GM19324 (cell line): ENCODE measurements around the gene XPNPEP1.

ENCODE experiments used
- ATAC-seq: cut with Tn5 transposase; IDR thresholded peaks from one replicate; pipeline ENCODE4 v1.9.1; 2021; ENCODE audit warnings: mild to moderate bottlenecking, moderate library complexity; ENCODE audit not compliant: unreplicated experiment, low FRiP score

Gene XPNPEP1

GRCh38 chr10:109875828-109876821, 47.2 kb downstream of the XPNPEP1 start:
- ATAC-seq: no peak

GRCh38 chr10:109875151-109875568, 48.2 kb downstream of the XPNPEP1 start:
- ATAC-seq: no peak

- ATAC-seq: no peak
Observed at GRCh38 chr10:109871476-109871875, 51.8 kb downstream of the XPNPEP1 start.

- no peak for ATAC-seq
Observed at GRCh38 chr10:109866995-109867635, 56.2 kb downstream of the XPNPEP1 start.

- ATAC-seq: no peak
Observed at GRCh38 chr10:109866168-109866994, 56.9 kb downstream of the XPNPEP1 start.

- no peak for ATAC-seq
Observed at GRCh38 chr10:109863775-109864174, 59.5 kb downstream of the XPNPEP1 start.

- ATAC-seq: no peak
Observed at GRCh38 chr10:109862738-109863137, 60.6 kb downstream of the XPNPEP1 start.

- no peak for ATAC-seq
Observed at GRCh38 chr10:109862041-109862440, 61.3 kb downstream of the XPNPEP1 start.

- no peak for ATAC-seq
Observed at GRCh38 chr10:109861081-109861480, 62.2 kb downstream of the XPNPEP1 start.

GRCh38 chr10:109859221-109859620, 64.1 kb downstream of the XPNPEP1 start:
- ATAC-seq: no peak

- no peak for ATAC-seq
Observed at GRCh38 chr10:109855746-109856145, 67.6 kb downstream of the XPNPEP1 start.

- no peak for ATAC-seq
Observed at GRCh38 chr10:109853921-109854320, 69.4 kb downstream of the XPNPEP1 start.

GRCh38 chr10:109852475-109853037, 70.8 kb downstream of the XPNPEP1 start:
- ATAC-seq: peak; percentile 95

- peak; percentile 20 for ATAC-seq
Observed at GRCh38 chr10:109851616-109852474, 71.5 kb downstream of the XPNPEP1 start.

- no peak for ATAC-seq
Observed at GRCh38 chr10:109846832-109847231, 76.5 kb downstream of the XPNPEP1 start.

GRCh38 chr10:109845308-109845707, 78.0 kb downstream of the XPNPEP1 start:
- ATAC-seq: no peak

GRCh38 chr10:109838592-109839244, 84.6 kb downstream of the XPNPEP1 start:
- no peak for ATAC-seq

- ATAC-seq: no peak
Observed at GRCh38 chr10:109837384-109837783, 85.9 kb downstream of the XPNPEP1 start.

- no peak for ATAC-seq
Observed at GRCh38 chr10:109835257-109835656, 88.1 kb downstream of the XPNPEP1 start.
